ENCODE results near the gene ARHGAP44. TPM values are rescaled to one million over a fixed set of nuclear protein-coding genes. Genes with fewer than 3 reads are reported as not detected.

ARHGAP44 gene
- polyA plus RNA-seq = 6.2 and 8.2 TPM in 2 replicates

DNA sequence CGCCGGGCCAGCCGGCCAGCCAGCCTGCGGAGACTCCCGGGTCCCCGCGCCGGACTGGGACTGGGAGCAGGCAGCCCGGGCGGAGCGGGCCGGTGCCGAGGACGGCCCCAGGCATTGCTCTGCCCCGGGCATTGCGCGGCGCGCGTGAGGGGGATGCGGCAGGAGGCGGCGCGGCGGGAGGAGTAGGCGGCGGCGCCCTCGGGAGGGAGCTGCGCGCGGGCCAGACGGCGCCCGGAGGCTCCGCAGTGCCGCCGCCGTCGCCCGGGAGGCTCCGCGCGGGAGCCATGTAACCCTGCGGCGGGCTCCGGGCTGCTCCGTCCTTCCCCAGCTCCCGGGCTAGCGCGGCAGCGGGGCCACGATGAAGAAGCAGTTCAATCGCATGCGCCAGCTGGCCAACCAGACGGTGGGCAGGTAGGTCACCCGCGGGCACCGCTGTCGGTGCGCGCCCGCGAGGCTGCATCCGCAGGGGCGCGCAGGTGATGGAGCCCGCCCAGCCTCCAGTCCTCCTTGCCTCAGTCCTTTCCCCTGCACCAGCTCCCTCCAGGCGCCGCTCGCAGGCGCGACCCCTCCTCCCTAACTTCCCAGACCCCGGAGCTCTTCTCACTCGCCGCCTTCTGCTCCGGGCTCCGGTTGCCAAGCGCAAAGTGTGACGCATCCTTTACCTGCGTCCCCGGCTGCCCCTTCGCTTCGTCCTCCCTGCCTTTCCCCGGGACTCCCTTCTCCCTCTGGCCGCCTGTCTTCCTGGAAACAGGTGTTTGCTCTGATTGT, at the start of gene ARHGAP44:
Gene ARHGAP44, plus strand, starts transcription at position 18 of the 768 bp plus-strand sequence. Its CDS starts 341 bp downstream, at position 359.

GRCh38 chr17:13017655-13018459, 228.6 kb downstream of the ARHGAP44 start, which contains the start of gene ELAC2:
ELAC2 (minus strand) TSS chr17:13018027; CDS start chr17:13017947, 80 bp downstream.

Other genes starting within 250 kb of the ARHGAP44 start
- not detected in 2 replicates for gene MYOCD, start 123.6 kb upstream of the ARHGAP44 start, polyA plus RNA-seq
- gene ELAC2, start 228.5 kb downstream of the ARHGAP44 start, polyA plus RNA-seq = 8.5 and 27.5 TPM in 2 replicates